Bronchial epithelial cell (primary cell): ENCODE results near the gene CFAP300. TPM values are rescaled to one million over a fixed set of nuclear protein-coding genes. Genes with fewer than 3 reads are reported as not detected.

Experiments used
- DNase-seq: peaks from one replicate; pipeline ENCODE4 v3.0.0-alpha.2; 2010; ENCODE audit warnings: low read depth
- FAIRE-seq: peaks from 2 replicates; lab custom pipeline; 2011; peaks lifted over from hg19 to GRCh38; lab: Jason Lieb, UNC
- H3K27me3 ChIP-seq: 2 replicates; pipeline ENCODE4 v1.5.1; 2011; ENCODE audit warnings: low read length; ENCODE audit not compliant: control insufficient read depth, insufficient read depth
- H3K36me3 ChIP-seq: 2 replicates; pipeline ENCODE4 v1.5.1; 2011; ENCODE audit warnings: low read length; ENCODE audit not compliant: control insufficient read depth, insufficient read depth
- H3K4me3 ChIP-seq: 2 replicates; pipeline ENCODE4 v1.5.1; 2011; ENCODE audit warnings: mild to moderate bottlenecking, low read depth, low read length, control low read depth
- CTCF ChIP-seq: IDR thresholded peaks from 2 replicates; pipeline ENCODE4 v1.5.1; 2011; ENCODE audit warnings: mild to moderate bottlenecking, moderate library complexity, low read length, control low read depth, inconsistent platforms; ENCODE audit not compliant: insufficient read depth, severe bottlenecking
- total RNA-seq: library from RNA; depleted of rRNA; stranded (reverse); fragments of >200 nt; gene quantifications from 2 replicates; pipeline ENCODE4 v1.2.1, GENCODE V29; 2014

The CFAP300 gene
- total RNA-seq, 1 donor from 2014 or later, result 4.7 TPM

GRCh38 chr11:102026217-102026616, 21.0 kb upstream of the CFAP300 start:
- Histone ChIP-seq H3K4me3 (no peak overlapping the region), H3K36me3 (no peaks in the 10 kb centered on the region), H3K27me3 (no peaks in the 10 kb centered on the region)
- DNase-seq, result peak; percentile 34
- no peak for TF ChIP-seq CTCF
- no peak for FAIRE-seq

- FAIRE-seq (no peak), DNase-seq (peak; percentile 5)
- no peak overlapping the region for H3K4me3 ChIP-seq
- no peaks in the 10 kb centered on the region for H3K27me3 ChIP-seq
- no peaks in the 10 kb centered on the region for H3K36me3 ChIP-seq
- no peak for TF ChIP-seq CTCF
These were observed 20.3 kb upstream of the CFAP300 start for GRCh38 chr11:102026959-102027358.

GRCh38 chr11:102036757-102037156, 10.5 kb upstream of the CFAP300 start:
- FAIRE-seq (no peak), DNase-seq (no peak)
- no peaks in the 10 kb centered on the region for H3K36me3 ChIP-seq
- no peak overlapping the region for H3K4me3 ChIP-seq
- no peak for TF ChIP-seq CTCF
- H3K27me3 ChIP-seq, result no peaks in the 10 kb centered on the region

- no peak for DNase-seq
These were observed 396 bp upstream of the CFAP300 start for GRCh38 chr11:102046841-102047240.

GRCh38 chr11:102050927-102051575, 3.8 kb downstream of the CFAP300 start:
- no peak for DNase-seq
- Histone ChIP-seq H3K4me3 (no peak overlapping the region), H3K36me3 (no peaks in the 10 kb centered on the region), H3K27me3 (no peaks in the 10 kb centered on the region)
- no peak for FAIRE-seq
- no peak for TF ChIP-seq CTCF

More at GRCh38 chr11:102046841-102047240, 396 bp upstream of the CFAP300 start:
- no peak for FAIRE-seq
- Histone ChIP-seq H3K36me3 (no peaks in the 10 kb centered on the region), H3K4me3 (peak overlapping the region; percentile 67), H3K27me3 (no peaks in the 10 kb centered on the region)
- TF ChIP-seq CTCF, result no peak

- TF ChIP-seq CTCF, result peak; percentile 40
- no peak for DNase-seq
- no peak for FAIRE-seq
These were observed 14.0 kb downstream of the CFAP300 start for GRCh38 chr11:102061276-102061675.

More at GRCh38 chr11:102061276-102061675, 14.0 kb downstream of the CFAP300 start:
- Histone ChIP-seq H3K27me3 (no peaks in the 10 kb centered on the region), H3K4me3 (no peak overlapping the region), H3K36me3 (no peaks in the 10 kb centered on the region)
